ENCODE data around the gene PPP1R27.

The PPP1R27 gene

DNA sequence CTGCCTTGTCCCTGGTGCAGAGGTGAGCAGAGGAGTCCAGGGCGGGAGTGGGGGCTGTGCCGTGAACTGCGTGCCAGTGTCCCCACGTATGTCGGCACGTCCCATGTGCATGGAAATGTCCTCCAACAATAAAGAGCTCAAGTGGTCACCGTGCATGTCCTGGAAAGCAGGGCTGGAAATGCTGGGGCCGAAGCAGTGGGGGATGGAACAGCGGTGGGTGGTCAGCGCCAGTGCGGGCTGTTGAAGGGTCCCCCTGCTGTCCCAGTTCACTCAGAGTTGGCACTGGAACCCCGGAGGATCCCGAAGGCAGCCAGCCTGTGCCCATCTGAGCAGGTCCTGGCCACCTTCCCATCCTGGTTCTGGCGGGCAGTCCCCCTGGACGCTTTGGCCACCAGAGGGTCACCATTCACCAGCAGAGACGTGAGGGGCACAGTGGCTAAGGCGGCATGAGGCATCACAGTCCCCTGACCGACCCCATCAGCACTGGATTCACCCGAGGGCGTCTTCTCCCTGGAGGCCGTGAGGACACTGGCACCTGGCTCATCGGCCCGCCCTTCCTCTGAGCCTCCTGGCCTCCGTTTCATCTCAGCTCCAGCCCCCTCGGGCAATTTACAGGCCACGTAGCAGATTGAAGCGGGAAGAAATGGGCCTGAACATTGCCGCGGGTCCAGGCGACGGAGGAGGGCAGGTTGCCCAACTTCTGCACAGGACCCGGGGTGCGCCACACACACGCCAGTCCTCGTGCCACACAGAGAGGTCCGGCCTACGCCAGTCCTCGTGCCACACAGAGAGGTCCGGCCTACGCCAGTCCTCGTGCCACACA, 20.8 kb downstream of the PPP1R27 start:
- no peak overlapping the region for H3K4me3 ChIP-seq (replicated peaks; ENCODE audit: low read depth, low read length)
- no peak for DNase-seq (ENCODE audit: low read depth)
- TF ChIP-seq, protein P1, sequence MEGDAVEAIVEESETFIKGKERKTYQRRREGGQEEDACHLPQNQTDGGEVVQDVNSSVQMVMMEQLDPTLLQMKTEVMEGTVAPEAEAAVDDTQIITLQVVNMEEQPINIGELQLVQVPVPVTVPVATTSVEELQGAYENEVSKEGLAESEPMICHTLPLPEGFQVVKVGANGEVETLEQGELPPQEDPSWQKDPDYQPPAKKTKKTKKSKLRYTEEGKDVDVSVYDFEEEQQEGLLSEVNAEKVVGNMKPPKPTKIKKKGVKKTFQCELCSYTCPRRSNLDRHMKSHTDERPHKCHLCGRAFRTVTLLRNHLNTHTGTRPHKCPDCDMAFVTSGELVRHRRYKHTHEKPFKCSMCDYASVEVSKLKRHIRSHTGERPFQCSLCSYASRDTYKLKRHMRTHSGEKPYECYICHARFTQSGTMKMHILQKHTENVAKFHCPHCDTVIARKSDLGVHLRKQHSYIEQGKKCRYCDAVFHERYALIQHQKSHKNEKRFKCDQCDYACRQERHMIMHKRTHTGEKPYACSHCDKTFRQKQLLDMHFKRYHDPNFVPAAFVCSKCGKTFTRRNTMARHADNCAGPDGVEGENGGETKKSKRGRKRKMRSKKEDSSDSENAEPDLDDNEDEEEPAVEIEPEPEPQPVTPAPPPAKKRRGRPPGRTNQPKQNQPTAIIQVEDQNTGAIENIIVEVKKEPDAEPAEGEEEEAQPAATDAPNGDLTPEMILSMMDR (IDR thresholded peaks at IDR 0.05; ENCODE audit: low read length, missing control alignments), result no peak

DNA sequence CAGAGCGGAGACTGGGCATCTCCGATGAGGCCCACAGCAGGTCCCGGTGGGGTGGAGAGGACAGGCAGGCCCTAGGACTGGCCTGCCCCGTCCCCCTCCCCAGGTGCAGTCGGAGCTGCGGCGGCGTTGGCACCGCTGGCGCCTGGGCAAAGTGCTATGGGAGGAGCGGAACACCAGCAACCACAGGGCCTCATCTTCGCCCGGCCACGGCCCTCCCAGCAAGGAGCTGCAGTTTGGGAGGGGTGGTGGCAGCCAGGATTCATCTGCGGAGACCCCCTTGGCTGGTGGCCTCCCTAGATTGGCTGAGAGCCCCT, 21.5 kb downstream of the PPP1R27 start:
- no peak for DNase-seq (ENCODE audit: low read depth)
- no peak overlapping the region for H3K4me3 ChIP-seq (replicated peaks; ENCODE audit: low read depth, low read length)
- TF ChIP-seq, protein P1 (IDR thresholded peaks at IDR 0.05; ENCODE audit: low read length, missing control alignments), result no peak

DNA sequence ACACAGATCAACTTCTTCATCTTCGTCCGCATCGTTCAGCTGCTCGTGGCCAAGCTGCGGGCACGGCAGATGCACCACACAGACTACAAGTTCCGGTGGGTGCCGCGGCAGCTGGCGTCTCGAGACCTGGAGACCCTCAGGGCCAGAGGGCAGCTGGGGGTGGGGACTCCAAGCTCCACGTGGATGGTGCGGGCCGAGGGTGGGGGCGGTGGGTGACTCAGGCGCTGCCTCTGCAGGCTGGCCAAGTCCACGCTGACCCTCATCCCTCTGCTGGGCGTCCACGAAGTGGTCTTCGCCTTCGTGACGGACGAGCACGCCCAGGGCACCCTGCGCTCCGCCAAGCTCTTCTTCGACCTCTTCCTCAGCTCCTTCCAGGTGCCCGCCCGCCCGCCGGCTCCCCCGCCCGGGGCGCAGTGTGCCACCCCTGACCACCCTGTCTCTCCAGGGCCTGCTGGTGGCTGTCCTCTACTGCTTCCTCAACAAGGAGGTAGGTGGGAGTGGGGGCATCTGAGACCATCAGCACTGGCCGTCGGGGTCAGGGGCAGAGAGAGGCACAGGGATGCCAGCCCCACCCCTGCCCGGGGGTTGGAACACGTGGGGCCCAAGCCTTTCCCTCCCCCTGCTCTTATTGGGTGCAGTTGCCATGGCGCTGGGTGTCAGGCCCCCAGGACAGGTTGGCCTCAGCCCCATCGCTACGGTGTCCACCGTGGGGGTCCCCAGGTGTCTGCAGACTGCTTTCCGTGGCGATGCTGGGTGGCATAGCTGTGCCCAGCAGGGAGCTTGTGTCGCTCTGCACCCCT, 22.1 kb downstream of the PPP1R27 start:
- DNase-seq (ENCODE audit: low read depth), result no peak
- no peak overlapping the region for H3K4me3 ChIP-seq (replicated peaks; ENCODE audit: low read depth, low read length)
- TF ChIP-seq, protein P1 (IDR thresholded peaks at IDR 0.05; ENCODE audit: low read length, missing control alignments), result no peak

DNA sequence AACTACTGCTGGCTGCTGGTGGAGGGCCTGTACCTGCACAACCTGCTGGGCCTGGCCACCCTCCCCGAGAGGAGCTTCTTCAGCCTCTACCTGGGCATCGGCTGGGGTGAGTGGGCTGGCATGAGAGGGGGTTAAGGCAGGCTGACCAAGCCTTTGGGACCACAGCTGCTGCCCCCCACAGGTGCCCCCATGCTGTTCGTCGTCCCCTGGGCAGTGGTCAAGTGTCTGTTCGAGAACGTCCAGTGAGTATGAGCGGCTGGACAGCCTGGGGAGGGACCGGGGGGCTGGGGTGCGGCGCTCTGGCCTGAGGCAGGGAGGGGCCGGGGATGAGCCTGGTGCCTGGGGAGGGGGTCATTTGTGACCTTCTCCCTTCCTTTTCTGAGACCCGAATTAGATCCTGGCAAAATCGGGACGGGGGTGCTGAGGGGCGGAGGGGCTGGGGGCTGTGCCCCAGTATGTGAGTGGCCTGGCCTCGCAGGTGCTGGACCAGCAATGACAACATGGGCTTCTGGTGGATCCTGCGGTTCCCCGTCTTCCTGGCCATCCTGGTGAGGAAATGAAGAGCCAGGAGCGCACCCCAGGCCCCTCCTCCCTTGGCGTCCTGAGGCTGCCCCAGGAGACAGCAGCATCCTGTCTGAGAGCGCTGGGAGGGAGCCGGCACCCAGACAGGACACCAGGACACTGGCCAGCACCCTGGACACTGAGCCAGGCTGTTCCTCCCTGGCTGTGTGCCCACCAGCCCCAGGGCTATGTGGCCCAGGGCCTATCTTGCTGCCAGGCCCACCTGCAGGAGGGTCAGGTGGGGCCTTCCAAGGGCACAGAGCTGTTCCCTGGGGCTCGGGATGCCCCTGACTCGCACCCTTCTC, 22.9 kb downstream of the PPP1R27 start:
- no peak for DNase-seq (ENCODE audit: low read depth)
- H3K4me3 ChIP-seq (replicated peaks; ENCODE audit: low read depth, low read length), result no peak overlapping the region
- TF ChIP-seq, protein P1 (IDR thresholded peaks at IDR 0.05; ENCODE audit: low read length, missing control alignments), result no peak

DNA sequence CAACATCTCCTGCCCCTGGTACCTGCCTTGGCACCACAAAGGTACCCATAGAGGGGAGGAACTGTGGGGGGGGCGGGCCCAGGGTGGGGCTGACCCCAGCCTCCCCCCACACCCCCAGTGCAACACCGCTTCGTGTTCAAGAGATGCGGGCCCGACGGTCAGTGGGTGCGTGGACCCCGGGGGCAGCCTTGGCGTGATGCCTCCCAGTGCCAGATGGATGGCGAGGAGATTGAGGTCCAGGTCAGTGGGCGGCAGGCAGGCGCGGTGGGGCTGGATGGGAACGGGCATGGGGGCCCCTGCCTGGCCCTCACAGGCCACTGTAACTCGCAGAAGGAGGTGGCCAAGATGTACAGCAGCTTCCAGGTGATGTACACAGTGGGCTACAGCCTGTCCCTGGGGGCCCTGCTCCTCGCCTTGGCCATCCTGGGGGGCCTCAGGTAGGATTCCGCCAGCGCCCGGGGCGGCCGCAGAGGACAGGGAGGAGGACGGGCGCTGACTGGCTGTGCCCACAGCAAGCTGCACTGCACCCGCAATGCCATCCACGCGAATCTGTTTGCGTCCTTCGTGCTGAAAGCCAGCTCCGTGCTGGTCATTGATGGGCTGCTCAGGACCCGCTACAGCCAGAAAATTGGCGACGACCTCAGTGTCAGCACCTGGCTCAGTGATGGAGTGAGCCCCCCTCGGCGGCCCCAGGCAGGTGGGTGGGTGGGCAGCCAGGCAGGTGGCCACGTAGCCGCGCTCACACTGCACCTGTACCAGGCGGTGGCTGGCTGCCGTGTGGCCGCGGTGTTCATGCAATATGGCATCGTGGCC, 23.8 kb downstream of the PPP1R27 start:
- TF ChIP-seq, protein P1 (IDR thresholded peaks at IDR 0.05; ENCODE audit: low read length, missing control alignments), result no peak
- no peak overlapping the region for H3K4me3 ChIP-seq (replicated peaks; ENCODE audit: low read depth, low read length)
- DNase-seq (ENCODE audit: low read depth), result no peak

DNA sequence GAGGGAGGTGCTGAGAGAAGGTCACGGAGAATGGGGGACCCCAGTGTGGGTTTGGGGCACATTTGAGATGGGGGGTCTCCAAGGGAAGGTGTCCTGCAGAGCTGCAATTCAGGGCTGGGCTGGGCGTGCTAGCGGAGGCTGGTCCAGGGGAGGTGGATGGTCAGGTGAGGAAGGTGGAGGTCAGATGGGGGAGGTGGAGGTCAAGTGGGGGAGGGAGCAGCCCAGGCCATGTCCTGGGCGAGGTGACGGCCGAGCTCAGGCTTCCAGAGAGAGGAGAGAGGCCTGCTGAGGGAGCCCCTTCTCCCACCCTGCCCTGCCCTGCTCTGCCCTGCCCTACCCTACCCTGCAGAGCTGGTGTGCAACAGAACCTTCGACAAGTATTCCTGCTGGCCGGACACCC, 24.4 kb downstream of the PPP1R27 start:
- DNase-seq (ENCODE audit: low read depth), result no peak
- H3K4me3 ChIP-seq (replicated peaks; ENCODE audit: low read depth, low read length), result no peak overlapping the region
- TF ChIP-seq, protein P1 (IDR thresholded peaks at IDR 0.05; ENCODE audit: low read length, missing control alignments), result no peak
